ENCODE measurements around the gene SUN3.

DNA sequence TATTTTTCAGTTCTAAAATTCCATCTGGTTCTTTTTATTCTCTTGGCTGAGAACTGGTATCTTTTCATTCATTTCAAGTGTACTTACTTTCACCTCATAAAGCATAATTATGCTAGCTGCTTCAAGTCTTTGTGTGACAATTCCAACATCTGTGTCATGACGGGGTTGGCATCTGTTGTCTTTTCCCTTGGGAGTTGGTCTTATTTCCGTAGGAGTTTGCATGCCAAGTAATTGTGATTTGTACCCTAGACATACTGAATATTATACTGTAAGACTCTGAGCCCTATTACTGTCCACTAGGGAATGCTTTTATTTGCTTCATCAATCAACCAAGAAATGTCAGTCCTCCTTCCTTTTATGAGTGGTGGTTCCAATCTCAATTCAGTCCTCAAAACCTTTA lies 24.9 kb downstream of the SUN3 start:
- TF ChIP-seq, protein P1, sequence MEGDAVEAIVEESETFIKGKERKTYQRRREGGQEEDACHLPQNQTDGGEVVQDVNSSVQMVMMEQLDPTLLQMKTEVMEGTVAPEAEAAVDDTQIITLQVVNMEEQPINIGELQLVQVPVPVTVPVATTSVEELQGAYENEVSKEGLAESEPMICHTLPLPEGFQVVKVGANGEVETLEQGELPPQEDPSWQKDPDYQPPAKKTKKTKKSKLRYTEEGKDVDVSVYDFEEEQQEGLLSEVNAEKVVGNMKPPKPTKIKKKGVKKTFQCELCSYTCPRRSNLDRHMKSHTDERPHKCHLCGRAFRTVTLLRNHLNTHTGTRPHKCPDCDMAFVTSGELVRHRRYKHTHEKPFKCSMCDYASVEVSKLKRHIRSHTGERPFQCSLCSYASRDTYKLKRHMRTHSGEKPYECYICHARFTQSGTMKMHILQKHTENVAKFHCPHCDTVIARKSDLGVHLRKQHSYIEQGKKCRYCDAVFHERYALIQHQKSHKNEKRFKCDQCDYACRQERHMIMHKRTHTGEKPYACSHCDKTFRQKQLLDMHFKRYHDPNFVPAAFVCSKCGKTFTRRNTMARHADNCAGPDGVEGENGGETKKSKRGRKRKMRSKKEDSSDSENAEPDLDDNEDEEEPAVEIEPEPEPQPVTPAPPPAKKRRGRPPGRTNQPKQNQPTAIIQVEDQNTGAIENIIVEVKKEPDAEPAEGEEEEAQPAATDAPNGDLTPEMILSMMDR (IDR thresholded peaks at IDR 0.05): no peak
- TF ChIP-seq, protein P2, sequence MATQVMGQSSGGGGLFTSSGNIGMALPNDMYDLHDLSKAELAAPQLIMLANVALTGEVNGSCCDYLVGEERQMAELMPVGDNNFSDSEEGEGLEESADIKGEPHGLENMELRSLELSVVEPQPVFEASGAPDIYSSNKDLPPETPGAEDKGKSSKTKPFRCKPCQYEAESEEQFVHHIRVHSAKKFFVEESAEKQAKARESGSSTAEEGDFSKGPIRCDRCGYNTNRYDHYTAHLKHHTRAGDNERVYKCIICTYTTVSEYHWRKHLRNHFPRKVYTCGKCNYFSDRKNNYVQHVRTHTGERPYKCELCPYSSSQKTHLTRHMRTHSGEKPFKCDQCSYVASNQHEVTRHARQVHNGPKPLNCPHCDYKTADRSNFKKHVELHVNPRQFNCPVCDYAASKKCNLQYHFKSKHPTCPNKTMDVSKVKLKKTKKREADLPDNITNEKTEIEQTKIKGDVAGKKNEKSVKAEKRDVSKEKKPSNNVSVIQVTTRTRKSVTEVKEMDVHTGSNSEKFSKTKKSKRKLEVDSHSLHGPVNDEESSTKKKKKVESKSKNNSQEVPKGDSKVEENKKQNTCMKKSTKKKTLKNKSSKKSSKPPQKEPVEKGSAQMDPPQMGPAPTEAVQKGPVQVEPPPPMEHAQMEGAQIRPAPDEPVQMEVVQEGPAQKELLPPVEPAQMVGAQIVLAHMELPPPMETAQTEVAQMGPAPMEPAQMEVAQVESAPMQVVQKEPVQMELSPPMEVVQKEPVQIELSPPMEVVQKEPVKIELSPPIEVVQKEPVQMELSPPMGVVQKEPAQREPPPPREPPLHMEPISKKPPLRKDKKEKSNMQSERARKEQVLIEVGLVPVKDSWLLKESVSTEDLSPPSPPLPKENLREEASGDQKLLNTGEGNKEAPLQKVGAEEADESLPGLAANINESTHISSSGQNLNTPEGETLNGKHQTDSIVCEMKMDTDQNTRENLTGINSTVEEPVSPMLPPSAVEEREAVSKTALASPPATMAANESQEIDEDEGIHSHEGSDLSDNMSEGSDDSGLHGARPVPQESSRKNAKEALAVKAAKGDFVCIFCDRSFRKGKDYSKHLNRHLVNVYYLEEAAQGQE (IDR thresholded peaks at IDR 0.05; ENCODE audit: low read depth, low read length): no peak
- TF ChIP-seq FOXM1 (IDR thresholded peaks at IDR 0.05; ENCODE audit: low read depth) (no peak), GABPA (IDR thresholded peaks at IDR 0.05; ENCODE audit: low read depth) (no peak), EP300 (IDR thresholded peaks at IDR 0.05; ENCODE audit: borderline replicate concordance in 1 of 2, low read depth in 1 of 2, low read length in 1 of 2) (no peak), TAF1 (IDR thresholded peaks at IDR 0.05; ENCODE audit: borderline replicate concordance, low read depth, low read length) (no peak), RCOR1 (IDR thresholded peaks at IDR 0.05; ENCODE audit: low read length) (no peak), RAD21 (IDR thresholded peaks at IDR 0.05; ENCODE audit: low read length) (no peak)
- TF ChIP-seq, protein P3, sequence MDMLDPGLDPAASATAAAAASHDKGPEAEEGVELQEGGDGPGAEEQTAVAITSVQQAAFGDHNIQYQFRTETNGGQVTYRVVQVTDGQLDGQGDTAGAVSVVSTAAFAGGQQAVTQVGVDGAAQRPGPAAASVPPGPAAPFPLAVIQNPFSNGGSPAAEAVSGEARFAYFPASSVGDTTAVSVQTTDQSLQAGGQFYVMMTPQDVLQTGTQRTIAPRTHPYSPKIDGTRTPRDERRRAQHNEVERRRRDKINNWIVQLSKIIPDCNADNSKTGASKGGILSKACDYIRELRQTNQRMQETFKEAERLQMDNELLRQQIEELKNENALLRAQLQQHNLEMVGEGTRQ (IDR thresholded peaks at IDR 0.05; ENCODE audit: borderline replicate concordance, low read depth, low read length): no peak
- TF ChIP-seq, protein P4, sequence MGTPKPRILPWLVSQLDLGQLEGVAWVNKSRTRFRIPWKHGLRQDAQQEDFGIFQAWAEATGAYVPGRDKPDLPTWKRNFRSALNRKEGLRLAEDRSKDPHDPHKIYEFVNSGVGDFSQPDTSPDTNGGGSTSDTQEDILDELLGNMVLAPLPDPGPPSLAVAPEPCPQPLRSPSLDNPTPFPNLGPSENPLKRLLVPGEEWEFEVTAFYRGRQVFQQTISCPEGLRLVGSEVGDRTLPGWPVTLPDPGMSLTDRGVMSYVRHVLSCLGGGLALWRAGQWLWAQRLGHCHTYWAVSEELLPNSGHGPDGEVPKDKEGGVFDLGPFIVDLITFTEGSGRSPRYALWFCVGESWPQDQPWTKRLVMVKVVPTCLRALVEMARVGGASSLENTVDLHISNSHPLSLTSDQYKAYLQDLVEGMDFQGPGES (IDR thresholded peaks at IDR 0.05; ENCODE audit: low read depth, low read length): no peak
